B cell (primary cell): ENCODE measurements around the gene FAM53C.

Experiments used
- EZH2 ChIP-seq: IDR thresholded peaks from 2 replicates; pipeline ENCODE4 v1.6.1; 2012; ENCODE audit warnings: borderline replicate concordance, low read depth, mild to moderate bottlenecking, moderate library complexity, low read length; ENCODE audit not compliant: insufficient read depth, poor library complexity, severe bottlenecking
- TF ChIP-seq, protein P1 (sequence below): fragments of 200-600 bp; IDR thresholded peaks from one replicate; pipeline ENCODE4 v1.8.0; 2022; ENCODE audit warnings: antibody characterized with exemption, mild to moderate bottlenecking

GRCh38 chr5:138336952-138337684 is 948 bp upstream of the FAM53C start:
- no peak for TF ChIP-seq EZH2
- TF ChIP-seq, protein P1, sequence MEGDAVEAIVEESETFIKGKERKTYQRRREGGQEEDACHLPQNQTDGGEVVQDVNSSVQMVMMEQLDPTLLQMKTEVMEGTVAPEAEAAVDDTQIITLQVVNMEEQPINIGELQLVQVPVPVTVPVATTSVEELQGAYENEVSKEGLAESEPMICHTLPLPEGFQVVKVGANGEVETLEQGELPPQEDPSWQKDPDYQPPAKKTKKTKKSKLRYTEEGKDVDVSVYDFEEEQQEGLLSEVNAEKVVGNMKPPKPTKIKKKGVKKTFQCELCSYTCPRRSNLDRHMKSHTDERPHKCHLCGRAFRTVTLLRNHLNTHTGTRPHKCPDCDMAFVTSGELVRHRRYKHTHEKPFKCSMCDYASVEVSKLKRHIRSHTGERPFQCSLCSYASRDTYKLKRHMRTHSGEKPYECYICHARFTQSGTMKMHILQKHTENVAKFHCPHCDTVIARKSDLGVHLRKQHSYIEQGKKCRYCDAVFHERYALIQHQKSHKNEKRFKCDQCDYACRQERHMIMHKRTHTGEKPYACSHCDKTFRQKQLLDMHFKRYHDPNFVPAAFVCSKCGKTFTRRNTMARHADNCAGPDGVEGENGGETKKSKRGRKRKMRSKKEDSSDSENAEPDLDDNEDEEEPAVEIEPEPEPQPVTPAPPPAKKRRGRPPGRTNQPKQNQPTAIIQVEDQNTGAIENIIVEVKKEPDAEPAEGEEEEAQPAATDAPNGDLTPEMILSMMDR: no peak
